Kidney glomerular epithelial cell (primary cell): ENCODE data around the gene AGRN.
"Not testable (repeated sequence)": the region's sequence is repeated elsewhere in the genome, so short reads cannot be mapped to it uniquely, and the experiment has no call there.

Experiments used
- DNase-seq: peaks from one replicate; lab custom pipeline; 2025; lab: John Stamatoyannopoulos, UW

Gene AGRN

DNA sequence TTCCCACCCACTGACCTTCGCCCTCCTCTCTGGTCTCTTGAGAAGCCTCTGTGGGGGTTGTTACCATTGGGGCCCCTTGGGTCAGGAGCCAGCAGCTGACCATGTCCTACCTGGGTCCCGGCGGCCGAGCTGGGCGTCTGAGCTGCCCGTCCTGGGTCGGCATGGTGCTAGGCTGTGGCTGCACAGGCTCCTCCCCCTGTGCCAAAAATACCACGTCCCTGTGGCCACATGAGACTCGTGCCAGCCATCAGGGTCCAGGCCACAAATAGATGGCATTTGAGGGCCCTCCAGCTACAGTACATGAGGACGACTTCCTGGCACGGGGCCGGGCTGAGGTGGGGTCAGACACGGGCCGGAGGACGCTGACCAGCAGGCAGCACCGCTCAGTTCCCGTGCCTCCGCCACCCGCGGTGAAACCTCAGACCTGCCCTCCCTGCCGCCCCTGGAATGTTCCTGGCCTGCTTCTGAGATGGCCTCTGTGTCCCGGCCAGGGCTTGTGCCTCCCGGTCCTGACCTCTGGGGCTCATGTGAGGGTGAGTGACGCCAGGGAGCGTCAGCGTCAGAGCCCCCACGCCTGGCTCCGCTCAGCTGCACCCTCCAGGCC, 37.9 kb upstream of the AGRN start, which contains the start of gene PERM1:
PERM1 (minus strand) TSS at position 139 of the 604 bp plus-strand sequence. CDS start 1,064 bp downstream, outside the sequence.
- DNase-seq: no peak

DNA sequence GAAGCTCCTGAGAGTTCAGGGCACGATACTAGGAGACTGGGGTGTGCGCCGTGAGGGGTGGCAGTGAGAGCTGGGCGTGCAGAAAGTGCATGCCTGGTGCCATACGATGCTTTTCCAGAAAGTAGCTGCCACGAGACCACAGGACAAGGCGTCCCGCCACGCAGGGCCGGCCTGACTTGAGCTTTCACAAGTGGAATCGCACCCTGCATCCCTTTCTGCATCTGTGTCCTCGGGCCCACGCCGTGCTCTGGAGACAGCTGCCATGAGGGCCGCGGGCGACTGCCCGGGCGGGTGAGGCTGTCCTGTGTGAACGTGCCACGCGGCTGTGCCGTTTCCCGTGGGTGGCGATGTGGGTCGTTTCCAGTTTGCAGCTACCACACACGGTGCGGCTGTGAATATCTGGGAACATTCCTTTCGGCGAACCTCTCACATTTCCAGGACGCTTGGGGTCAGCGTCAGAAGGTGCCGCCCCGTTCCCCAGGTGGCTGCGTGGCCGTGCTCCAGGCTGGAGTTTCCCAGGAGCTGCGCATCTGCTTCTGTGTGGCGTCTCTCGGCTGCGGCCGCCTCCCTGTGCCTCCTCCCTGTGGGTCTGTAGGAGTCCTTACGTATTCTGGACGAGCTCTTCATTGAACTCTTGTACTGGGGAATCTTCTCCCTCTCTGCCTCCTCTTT, 37.0 kb upstream of the AGRN start:
- no peak for DNase-seq

DNA sequence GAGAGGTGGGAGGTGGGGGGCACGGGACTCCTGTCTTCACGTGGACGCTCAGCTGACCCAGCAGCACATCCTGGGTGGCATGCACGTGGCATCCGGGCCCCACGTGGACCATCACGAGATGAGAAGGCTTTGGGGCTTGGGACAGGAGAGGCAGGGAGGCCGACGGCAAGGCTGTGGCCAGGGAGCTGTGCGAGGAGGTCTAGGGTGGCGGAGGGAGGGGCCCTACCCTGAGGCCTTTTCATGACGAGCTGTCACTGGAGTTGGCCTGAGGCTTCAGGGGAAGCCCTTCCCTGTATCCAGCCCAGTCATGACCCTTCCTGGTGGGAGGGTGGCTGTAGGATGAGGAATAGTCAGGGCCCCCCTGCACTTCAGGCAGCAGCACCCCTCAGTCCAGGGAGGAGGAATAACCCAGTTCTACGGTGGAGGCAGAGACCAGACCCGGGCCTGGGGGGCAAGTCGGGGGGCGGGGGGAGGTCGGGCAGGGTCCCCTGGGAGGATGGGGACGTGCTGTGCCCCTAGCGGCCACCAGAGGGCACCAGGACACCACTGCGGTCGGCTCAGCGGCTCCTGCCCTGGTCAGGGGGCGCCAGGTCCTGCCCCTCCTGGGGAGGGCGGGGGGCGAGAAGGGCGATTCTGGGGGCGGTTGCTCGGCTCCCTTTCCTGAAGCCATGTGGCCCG, 36.0 kb upstream of the AGRN start:
- no peak for DNase-seq

DNA sequence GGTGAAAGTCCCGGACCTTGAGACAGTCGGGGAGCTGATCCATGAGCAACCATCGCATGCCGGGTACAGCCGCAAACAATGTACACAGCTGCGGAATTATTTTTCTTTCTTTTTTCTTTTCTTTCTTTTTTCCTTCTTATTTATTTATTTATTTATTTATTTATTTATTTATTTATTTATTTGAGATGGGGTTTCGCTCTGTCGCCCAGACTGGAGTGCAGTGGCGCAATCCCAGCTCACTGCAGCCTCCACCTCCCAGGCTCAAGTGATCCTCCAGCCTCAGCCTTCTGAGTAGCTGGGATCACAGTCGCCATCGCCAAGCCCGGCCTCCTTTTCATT, 35.5 kb upstream of the AGRN start:
- no peak for DNase-seq

DNA sequence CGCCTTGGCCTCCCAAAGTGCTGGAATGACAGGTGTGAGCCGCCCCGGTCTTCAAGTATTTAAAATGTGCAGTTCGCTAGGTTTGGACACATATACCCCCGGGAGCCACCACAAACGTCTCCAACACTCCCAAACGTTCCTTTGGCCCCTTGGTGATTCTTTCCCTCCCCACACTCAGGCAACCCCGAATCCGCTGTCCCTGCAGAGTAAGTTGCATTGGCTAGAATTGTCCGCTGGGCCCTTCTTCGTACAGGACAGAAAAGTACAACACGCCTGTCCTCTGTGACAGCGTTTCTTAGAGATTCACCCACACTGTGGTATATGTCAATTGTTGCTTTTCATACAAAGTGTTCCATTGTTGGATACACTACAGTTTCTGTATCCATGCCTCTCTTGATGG, 34.8 kb upstream of the AGRN start:
- no peak for DNase-seq

DNA sequence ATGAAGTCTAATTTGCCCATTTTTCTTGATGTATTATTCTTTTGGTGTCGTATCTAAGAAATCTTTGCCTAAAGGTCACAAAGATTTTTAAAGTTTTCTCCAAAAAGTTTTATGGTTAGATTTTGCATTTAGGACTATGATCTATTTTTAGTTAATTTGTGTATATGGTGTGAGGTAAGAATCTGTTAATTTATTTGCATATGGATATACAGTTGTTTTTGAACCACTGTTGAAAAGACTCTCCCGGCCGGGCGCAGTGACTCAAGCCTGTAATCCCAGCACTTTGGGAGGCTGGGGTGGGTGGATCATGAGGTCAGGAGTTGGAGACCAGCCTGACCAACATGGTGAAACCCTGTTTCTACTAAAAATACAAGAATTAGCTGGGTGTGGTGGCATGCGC, 31.9 kb upstream of the AGRN start:
- DNase-seq: not testable (repeated sequence)

DNA sequence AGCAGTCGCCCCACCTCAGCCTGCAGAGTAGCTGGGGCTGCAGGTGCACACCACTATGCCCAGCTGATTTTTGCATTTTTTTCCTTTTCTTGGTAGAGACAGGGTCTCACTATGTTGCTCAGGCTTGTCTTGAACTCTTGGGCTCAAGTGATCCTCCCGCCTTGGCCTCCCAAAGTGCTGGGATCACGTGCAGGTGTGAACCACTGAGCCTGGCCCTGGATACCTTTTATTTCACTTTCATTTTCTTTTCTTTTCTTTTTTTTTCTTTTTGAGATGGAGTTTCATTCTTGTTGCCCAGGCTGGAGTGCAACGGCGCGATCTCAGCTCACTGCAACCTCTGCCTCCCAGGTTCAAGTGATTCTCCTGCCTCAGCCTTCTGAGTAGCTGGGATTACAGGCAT, 28.6 kb upstream of the AGRN start:
- not testable (repeated sequence) for DNase-seq

DNA sequence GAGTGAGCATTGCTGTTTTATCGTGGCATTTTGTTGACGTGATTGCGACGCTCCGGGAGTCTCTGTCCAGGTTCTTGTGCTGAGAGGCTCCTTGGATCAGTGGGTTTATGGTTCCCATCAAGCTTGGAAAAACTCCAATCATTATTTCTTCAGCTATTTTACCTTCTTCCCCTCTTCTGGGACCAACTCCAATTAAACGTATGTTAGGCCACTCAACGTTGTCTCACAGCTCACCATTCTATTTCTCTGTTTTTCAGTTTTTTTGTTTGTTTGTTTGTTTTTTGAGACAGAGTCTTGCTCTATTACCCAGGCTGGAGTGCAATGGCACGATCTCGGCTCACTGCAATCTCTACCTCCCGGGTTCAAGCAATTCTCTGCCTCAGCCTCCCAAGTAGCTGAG, 28.0 kb upstream of the AGRN start:
- DNase-seq: no peak

DNA sequence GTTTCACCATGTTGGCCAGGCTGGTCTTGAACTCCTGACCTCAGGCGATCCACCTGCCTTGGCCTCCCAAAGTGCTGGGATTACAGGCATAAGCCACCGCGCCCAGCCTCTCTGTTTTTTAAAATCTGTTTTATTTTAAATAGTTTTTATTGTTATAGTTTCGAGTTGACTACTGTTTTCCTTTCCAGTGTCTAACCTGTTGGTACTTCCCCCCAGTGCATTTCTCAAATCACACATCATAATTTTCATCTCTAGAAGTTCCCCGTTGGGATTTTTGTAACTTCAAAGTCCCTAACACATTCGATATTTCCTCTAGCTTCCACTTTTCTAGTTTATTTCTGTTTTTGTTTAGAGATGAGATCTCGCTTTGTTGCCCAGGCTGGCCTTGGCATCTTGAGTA, 27.6 kb upstream of the AGRN start:
- no peak for DNase-seq

DNA sequence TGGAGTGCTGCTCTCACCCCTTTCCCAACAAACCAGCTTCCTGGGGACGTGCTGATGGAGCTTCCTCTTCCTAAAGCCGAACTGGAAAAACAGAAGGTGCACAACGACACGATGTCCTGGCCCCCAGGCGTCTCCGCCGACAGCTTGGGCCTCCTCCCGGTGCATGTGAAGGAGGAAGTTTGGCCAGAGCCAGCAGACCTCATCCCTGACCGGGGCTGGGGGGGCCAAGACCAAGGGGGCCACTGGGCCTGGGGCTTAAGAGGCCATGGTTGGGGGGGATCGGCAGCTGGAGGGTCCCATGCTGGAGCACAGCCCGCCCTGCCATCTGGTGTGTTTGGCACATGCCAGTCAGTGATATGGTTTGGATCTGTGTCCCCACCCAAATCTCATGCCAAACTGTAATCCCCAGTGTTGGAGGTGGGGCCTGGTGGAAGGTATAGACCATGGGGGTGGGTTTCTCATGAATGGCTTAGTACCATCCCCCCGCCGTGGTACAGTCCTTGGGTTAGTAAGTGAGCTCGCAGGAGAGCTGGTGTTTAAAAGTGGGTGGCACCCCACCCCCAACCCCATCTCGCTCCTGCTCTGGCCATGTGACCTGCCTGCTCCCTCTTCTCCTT, 26.4 kb upstream of the AGRN start:
- DNase-seq: no peak

DNA sequence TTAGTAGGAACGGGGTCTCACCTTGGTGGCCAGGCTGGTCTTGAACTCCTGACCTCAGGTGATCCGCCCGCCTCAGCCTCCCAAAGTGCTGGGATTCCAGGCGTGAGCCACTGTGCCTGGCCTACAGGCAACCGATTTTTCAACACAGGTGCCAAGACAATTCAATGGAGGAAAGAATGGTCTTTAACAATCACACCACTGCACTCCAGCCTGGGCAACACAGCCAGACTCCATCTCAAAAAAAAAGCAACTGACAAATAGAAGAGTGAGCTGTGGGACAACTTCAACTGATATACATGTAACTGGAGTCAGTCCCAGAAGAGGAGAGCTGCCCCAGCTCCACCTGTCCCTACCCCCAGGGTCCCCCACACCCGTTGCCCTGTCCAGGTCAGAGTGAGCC, 25.4 kb upstream of the AGRN start:
- not testable (repeated sequence) for DNase-seq

DNA sequence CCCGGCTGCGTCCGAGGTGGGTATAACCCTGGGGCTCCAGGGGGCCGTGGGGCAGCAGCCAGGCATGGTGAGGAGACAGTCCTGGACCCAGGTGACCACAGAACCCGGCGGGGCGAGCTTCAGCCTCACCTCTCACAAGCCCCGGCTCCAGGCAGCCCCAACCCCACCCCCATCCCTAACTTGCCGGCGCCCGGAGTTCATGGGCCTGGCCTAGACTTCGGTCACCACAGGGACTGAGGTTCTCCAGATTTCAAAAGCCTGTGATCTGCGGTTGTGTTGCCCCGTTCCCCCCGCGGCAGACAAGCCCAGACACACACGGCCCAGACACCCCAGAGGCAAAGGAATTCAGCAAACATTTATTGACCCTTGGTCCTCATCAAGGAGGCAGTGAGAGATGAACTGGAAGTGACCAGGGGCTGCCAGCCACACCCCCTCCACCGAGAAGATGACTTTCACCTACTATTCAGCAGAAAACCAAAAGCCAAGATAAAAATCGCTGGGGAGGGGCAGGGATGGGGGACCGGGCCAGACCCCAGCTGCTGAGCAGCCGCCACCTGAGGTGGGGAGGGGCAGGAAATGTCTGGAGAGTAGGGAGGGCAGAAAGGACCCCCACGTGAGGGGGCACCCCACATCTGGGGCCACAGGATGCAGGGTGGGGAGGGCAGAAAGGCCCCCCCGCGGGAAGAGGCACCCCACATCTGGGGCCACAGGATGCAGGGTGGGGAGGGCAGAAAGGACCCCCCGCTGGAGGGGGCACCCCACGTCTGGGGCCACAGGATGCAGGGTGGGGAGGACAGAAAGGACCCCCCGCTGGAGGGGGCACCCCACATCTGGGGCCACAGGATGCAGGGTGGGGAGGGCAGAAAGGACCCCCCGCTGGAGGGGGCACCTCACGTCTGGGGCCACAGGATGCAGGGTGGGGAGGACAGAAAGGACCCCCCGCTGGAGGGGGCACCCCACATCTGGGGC, 24.0 kb upstream of the AGRN start:
- no peak for DNase-seq

DNA sequence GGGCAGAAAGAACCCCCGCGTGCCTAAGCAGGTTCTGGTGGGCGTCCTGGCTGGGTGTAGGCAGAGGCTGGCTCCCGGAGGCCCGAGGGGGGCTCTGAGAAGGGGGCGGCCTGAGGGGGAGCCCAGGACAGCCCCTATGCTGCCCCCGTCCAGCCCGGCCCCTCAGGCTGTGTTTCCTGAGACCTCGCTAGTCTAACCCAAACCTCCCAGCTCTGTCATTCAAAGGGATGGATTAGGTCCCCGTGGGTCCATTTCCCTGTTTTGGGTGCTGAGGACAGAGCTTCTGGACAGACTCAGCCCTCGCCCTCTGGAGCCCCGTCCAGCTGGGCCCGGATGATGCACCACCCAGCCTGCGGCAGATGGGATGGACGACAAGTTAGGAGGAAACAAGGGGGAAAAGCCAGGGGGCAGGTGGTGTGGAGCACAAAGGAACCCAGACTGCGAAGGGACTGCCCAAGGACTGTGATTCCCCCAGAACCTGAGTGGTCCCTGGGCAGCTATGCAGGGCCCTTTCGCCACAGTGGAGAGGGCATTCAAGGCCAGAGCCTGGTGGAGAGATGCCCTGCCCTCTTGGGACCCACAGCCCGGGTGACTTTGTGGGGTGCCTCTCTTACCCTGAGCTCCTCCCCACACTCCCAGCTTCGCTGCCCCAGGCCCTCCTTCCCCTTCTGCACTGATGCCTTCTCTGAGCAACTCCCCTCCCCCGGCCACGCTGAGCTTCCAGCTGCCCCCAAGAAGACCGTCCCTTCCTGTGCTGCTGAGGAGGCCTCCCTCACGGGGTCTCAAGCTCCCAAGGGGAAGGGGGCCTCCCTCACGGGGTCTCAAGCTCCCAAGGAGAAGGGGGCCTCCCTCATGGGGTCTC, 22.8 kb upstream of the AGRN start:
- DNase-seq: no peak

DNA sequence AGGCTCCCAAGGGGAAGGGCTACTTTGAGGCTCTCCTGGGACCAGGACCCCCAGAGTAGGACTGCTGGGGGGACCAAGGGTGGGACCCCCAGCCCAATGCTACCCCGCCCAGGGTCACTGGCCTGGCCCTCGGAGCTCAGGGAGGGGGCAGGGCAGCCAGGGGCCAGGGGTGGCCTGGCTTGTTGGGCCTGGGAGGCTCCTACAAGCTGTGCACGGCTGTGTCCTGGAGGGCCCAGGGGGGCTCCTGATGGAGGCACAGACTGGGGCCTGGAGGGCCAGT, 22.3 kb upstream of the AGRN start:
- no peak for DNase-seq

DNA sequence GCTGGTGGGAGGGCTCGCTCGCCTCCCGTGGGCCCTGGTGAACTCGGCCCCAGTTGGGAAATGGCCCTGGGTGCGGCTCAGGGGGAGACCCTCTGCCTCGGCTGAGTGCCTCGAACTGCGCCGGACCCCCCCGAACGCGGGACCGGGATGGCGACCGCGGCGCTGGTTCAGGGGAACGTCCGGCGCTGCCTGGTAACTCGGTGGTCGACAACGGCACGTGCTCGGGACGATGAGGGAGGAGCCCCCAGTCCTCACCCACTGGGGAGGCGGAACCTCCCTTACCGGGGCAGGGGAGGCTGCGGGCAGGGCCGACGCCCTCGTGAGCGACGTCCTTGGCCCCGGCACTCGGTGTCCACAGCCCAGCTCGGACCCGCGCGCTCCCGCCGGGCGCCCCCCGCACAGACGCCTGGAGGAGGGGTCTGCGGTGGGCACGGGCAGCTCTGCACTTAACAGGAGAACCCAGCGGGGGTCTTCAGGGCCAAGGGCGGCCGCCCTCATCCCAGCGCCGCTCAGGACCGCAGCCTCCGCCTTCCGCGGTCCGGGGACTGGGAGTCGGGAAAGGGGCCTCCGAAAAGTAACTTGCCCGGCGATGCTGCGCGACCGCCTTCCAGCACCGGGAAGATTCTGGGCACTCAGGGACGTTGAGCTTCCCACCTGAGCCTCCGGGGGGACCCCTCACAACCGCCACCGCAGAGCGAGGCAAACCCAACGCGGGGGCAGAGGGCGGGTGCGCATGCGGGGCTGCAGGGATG, 21.8 kb upstream of the AGRN start:
- DNase-seq: no peak

DNA sequence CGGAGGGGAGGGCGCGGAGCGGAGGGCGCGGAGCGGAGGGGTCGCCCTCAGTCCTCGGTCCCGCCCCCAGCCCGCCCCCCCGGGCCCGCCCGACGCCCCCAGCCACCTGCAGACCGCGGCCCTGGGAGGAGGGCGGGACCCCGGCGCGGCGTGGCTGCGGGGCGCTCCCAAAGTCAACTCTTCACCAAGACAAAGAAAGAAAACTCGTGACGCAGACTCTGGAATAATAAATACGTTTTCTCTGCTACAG, 21.2 kb upstream of the AGRN start:
- no peak for DNase-seq

DNA sequence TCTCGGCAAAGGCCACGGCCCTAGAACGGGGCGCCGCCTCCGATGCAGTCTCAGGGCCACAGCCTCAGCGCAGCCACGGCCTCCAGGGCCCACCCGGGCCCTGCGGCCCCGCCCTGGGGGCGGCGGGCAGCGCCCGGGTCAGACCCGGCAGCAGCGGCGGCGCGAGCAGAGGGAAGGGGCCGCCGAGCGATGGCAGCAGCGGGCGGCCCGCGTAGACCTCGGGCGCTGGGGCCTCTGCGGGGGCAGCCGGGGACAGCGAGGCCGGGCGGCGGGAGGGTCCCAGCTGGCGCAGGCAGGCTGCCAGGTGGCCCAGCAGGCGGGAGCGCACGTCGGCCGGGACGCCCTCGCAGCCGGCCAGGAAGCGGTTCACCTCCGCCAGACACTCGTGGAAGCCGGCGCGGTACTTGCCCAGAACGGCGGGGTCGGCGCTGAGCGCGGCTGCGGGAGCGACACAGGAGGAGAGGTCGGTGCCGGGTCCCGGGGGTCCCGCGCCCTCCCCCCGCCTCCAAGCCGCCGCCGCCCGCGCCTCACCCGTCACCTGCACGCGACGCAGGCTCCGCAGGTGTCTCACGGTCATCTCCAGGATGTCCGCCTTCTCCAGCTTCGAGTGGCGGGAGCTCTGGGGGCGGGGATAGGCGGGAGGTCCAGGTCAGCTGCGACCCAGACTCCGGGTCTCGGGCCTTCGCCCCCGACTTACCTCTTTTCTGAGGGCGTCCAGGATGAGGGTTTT, 20.8 kb upstream of the AGRN start:
- DNase-seq: no peak

DNA sequence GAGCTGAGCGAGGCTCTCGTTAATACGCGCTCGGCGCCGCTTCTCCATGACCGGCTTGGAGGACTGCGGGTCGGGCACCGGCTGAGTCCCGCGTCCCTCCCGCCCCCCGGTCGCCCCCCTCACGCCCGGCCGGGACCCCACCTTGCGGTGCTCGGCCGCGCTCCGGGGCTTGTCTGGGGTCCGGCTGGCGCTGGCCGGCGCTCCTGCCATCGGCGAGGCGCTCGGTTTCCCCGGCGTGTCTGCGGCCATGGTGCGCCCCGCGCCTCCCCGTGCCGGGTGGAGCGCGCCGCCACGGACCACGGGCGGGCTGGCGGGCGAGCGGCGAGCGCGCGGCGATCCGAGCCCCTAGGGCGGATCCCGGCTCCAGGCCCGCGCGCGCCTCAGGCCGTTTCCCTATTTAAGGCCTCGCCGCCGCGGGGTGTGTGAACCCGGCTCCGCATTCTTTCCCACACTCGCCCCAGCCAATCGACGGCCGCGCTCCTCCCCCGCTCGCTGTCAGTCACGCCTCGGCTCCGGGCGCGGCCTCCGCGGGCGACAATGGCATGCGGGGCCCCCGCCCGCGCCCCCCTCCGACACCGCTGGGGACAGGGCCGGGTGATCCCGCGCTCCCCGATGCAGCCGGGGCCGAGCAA, 20.1 kb upstream of the AGRN start, which contains the start of gene HES4:
HES4 (minus strand) TSS at position 373 of the 632 bp plus-strand sequence; CDS start at position 249, 124 bp downstream.
- DNase-seq: peak; percentile 65

DNA sequence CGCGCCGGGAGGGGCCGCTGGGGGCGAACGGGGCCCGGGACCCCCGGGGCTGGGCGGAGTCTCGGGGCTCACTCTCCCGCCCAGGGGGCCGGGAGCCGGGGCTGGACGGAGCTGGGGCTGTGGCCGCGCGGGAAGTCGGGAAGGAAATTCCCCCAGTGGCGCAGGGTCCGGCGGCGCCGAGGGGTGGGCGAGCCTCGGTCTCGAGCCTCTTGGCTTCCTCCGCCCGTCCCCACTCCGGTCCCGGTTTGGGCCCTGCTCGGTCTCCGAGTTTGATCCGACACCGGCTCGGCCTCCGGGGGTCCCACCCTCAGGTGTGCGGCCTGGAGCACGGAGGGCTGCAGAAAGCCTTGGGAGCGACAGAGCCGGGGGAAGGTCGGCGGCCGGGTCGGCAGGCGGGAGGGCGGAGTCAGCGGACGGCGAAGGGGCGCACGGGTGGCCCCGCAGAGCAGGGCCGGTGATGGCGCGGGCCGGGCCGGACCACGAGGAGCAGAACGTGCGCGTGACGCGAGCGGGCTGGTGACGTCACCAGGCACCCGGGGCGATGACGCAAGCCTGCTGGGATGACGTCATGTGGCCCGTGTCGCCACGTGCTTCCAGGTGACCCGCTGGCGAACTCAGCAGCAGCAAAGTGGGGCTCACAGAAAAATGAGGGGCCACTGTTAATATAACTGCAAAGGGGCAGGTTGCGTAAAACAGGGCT, 19.4 kb upstream of the AGRN start:
- DNase-seq: peak; percentile 64
